8988T (cell line): ENCODE results near the gene RNU1-1.
"Not testable (repeated sequence)": the region's sequence is repeated elsewhere in the genome, so short reads cannot be mapped to it uniquely, and the experiment has no call there.

Experiments
- DNase-seq: peaks from one replicate; pipeline ENCODE4 v3.0.0; 2011

RNU1-1 gene

DNA sequence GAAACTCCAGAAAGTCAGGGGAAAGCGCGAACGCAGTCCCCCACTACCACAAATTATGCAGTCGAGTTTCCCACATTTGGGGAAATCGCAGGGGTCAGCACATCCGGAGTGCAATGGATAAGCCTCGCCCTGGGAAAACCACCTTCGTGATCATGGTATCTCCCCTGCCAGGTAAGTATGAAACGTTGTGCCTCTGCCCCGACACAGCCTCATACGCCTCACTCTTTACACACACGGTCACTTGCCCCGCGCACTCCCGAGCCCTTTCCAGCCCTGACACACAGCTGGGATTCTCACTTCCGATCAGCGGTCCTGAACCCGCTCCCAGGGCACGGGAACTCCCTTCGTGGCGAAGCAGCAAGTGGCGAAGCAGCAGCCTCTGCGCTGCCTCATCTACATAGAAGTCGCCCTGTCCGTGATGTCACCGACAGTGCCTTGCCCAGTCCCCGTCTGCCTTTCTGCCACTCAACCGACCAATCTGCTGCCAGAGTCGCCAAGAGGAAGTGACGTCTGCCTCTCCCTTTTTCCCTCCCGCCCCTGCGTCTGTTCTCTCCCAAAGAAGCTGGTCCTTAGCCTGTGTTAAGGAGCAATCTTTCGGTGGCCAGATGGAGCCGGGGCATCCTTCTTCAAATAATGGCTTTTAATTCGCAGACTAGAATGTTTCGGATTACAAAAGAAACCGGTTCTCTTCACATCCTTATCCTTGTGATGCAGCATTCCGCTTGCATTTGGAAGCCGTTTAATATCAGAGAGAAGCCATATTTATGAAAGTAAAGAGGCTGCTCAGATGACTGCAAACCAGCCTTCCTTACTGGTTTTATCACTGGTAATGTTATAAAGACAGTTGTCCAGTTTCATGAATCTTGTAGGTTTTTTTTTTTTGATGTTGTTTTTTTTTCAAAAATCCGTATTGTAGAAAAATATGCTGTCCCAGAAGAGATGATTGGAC is at the start of gene RNU1-1:
Gene RNU1-1, minus strand, starts transcription at position 179 of the 949 bp plus-strand sequence.
- DNase-seq, result not testable (repeated sequence)

GRCh38 chr1:16561035-16561434 is 47.0 kb upstream of the RNU1-1 start:
- not testable (repeated sequence) for DNase-seq

DNA sequence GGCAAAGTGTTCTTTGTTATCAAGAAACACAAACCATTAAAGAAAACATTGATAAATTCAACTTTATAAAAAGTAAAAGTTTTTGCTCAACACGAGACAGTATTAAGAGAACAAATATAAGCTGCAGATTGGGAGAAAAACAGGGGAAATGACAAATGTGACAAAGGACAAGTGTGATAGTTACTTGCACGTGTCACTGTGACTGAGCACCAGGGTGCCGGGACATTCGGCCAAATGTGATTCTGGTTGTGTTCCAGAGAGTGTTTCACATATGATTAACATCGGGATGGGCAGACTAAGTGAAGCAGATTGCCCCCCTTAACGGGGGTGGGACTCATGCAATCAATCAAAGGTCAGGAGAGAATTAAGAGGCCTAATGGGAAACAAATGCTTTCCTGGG is 46.4 kb upstream of the RNU1-1 start:
- not testable (repeated sequence) for DNase-seq

DNA sequence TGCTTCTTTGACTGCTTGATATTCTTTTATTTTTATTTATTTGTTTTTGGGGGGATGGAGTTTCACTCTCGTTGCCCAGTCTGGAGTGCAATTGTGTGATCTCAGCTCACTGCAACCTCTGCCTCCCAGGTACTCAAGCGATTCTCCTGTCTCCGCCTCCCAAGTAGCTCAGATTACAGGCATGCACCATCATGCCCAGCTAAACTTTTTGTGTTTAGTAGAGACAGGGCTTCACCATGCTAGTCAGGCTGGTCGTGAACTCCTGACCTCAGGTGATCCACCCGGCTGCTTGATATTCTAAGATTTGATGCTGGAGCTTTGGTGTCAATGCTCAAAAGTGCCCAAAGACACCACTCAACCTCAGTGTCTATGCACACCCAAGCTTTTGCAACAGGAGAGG is 45.6 kb upstream of the RNU1-1 start:
- DNase-seq, result not testable (repeated sequence)

DNA sequence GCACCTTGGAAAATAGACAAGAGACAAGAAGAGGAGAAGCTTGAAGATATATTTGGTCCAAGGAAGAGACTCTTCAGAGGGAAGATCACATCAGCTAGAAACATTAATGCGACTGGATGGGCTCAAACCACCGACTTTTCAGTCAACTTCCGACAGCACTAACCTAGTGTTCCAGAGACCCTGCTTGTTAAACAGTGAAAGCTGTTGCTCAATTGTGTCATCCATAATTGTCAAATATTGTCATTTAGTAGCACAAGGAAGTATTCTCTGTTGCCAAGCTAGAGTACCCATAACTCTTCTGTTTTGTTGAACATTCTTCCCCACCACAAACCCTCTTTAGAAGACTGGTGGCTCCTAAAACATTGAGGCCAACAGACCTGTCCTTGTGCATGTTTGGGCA is 42.9 kb upstream of the RNU1-1 start:
- DNase-seq, result not testable (repeated sequence)

- DNase-seq, result not testable (repeated sequence)
Observed at GRCh38 chr1:16553244-16553643, 39.2 kb upstream of the RNU1-1 start.

- DNase-seq, result not testable (repeated sequence)
Observed at GRCh38 chr1:16550212-16550918, 36.3 kb upstream of the RNU1-1 start.

DNA sequence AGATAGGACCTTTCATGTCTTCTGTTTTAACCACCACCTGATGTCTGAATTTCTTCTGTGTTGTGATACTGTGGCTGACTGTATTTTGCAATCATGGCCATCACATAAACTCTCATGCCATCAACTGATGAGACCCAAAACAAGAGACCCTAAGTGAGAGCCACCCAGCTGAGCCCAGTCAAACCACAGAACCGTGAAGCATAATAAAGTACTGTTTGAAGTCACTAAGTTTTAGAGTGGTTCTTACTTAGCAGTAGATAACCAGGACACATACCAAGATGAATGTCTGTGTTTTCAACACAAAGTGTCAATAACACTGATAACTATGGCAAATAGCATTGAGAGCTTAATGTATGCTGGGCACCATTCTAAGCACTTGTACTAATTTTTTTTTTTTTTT is 35.5 kb upstream of the RNU1-1 start:
- not testable (repeated sequence) for DNase-seq

- not testable (repeated sequence) for DNase-seq
Observed at GRCh38 chr1:16547502-16548241, 33.6 kb upstream of the RNU1-1 start.

DNA sequence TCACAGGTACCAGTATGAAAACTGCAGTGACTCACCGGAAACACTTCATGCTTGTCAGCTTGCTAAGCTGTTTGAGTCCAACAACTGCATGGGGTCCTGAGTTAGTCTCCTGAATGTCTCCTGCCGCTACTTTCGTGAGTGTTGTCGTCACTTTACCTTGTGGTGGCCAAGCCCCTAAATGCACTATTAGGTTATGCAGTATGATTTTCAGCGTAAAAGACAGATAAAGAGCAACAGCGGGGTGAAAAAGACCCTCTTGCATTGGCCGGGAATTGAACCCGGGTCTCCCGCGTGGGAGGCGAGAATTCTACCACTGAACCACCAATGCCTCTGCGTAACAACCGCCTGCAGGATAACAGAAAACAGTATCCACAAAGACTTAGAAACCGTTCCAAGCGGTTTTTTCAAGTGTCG is 31.6 kb upstream of the RNU1-1 start:
- DNase-seq, result peak; percentile 9

DNA sequence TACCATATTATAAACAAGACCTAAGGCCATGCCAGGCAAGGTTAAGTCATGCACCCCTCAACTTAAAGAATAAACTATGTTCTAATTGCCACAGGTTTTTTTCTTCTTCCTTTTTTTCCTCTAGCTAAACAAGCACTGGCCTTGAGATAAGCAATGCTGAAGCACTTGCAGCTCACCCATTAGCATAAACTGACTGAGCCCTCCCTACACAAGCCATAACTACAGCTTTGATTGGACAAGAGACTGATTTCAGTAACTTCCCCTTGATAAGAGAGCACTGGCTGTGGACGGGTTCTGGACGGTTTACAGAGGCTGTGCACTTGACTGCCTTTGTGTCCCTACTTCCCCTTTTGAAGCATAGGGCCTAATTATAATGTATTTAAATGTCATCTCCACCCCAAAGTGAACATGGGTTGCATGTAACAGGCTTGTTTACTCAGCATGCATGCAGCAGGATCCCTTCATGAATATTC is 26.4 kb upstream of the RNU1-1 start:
- not testable (repeated sequence) for DNase-seq

GRCh38 chr1:16537528-16537927 is 23.4 kb upstream of the RNU1-1 start:
- not testable (repeated sequence) for DNase-seq

DNA sequence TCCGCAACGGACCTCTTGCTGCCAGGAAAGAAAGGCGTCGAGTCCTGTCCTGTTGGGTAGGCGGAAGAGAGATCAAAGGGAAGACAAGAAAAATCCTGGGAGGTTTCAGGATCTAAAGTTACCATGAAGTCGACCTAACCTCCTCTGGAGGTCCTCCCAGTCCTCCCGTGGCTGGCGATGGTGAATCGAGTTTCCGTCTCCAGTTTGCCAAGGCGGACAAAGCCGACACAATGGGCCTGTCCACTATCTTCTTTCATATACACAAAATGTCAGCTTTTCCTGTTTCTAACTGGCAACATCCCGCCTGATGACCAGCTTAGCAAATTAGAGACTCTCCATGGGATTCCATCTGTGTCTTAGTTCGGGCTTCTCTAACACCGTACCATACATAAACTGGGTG is 22.7 kb upstream of the RNU1-1 start:
- not testable (repeated sequence) for DNase-seq

GRCh38 chr1:16535898-16536297 is 21.8 kb upstream of the RNU1-1 start:
- not testable (repeated sequence) for DNase-seq

GRCh38 chr1:16535487-16535886 is 21.4 kb upstream of the RNU1-1 start:
- not testable (repeated sequence) for DNase-seq

- not testable (repeated sequence) for DNase-seq
Observed at GRCh38 chr1:16534829-16535456, 20.9 kb upstream of the RNU1-1 start.

GRCh38 chr1:16534239-16534828 is 20.2 kb upstream of the RNU1-1 start:
- not testable (repeated sequence) for DNase-seq

DNA sequence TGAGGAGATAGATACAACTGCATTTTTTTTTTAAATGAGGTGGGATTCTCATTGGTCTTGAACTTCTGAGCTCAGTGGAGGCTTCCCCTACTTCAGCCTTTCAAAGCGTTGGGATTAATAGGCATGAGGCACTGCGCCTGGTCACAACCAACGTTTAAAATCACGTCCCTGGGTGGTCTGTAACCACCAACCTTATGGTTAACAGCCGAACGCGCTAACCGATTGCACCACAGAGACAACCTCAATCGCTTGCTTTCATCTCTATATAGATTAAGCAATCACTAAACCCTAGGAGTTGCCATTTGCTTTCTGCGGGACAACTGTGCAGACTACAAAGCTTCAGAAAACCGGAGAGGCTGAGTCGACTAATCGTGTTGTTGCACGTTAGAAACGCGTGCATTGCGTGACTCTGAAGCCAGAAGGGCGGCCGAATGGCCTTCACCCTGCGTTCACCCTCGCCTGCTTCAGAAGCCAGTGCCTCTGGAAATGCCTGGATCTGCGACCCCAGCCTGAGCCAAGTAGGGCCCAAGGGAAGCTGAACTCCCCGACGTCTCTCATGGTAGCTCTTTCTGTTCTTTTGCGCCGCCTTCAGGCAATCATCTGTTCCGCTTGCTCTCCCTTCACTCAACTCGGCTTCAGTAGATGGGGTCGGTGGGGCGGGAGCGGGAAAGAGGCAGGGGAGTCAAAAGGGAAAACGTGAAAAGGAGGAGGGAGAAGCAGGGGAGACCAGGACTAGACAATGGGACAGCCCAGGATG is 18.3 kb upstream of the RNU1-1 start:
- not testable (repeated sequence) for DNase-seq

GRCh38 chr1:16528338-16528737 is 14.3 kb upstream of the RNU1-1 start:
- DNase-seq, result not testable (repeated sequence)

- not testable (repeated sequence) for DNase-seq
Observed at GRCh38 chr1:16525769-16526168, 11.7 kb upstream of the RNU1-1 start.

- DNase-seq, result not testable (repeated sequence)
Observed at GRCh38 chr1:16521679-16522078, 7.6 kb upstream of the RNU1-1 start.
